OCI-LY1 (cell line): ENCODE measurements around the gene HESX1.

Experiments
- CTCF ChIP-seq: fragments of 200-600 bp; sonication (generic), shearing (Covaris generic); IDR thresholded peaks from 2 replicates; pipeline ENCODE4 v1.5.1; 2017; ENCODE audit warnings: mild to moderate bottlenecking, antibody characterized with exemption, low read length, moderate library complexity, mixed read lengths
- EZH2 ChIP-seq: fragments of 200-600 bp; sonication (generic), shearing (Covaris generic); IDR thresholded peaks from 2 replicates; pipeline ENCODE4 v1.8.0; 2017; ENCODE audit warnings: borderline replicate concordance, mixed run types, mild to moderate bottlenecking, antibody characterized with exemption, low read length, moderate library complexity, mixed read lengths

- TF ChIP-seq CTCF, result no peak
- no peak for TF ChIP-seq EZH2
These were observed 23.7 kb downstream of the HESX1 start for GRCh38 chr3:57176045-57176444.
